Parathyroid adenoma (tissue), 2 donors: ENCODE measurements around the gene KRTAP1-4.

Source experiments
- H2AFZ ChIP-seq: fragments of 300-600 bp; sonication (generic); one replicate; pipeline ENCODE4 v1.7.0; 2017; ENCODE audit warnings: antibody characterized with exemption, mild to moderate bottlenecking
- H3K27ac ChIP-seq: fragments of 300-600 bp; sonication (generic); one replicate; pipeline ENCODE4 v1.7.0; 2017
- H3K27me3 ChIP-seq: fragments of 300-600 bp; sonication (generic); one replicate; pipeline ENCODE4 v1.7.0; 2017; ENCODE audit warnings: low read length; ENCODE audit not compliant: control insufficient read depth, insufficient read depth
- H3K36me3 ChIP-seq: fragments of 300-600 bp; sonication (generic); one replicate; pipeline ENCODE4 v1.7.0; 2017; ENCODE audit warnings: low read length; ENCODE audit not compliant: control insufficient read depth, insufficient read depth
- H3K4me1 ChIP-seq: fragments of 300-600 bp; sonication (generic); one replicate; pipeline ENCODE4 v1.7.0; 2017; ENCODE audit warnings: control low read depth
- H3K4me2 ChIP-seq: fragments of 300-600 bp; sonication (generic); one replicate; pipeline ENCODE4 v1.7.0; 2017; ENCODE audit warnings: low read length
- H3K4me3 ChIP-seq: fragments of 300-600 bp; sonication (generic); one replicate; pipeline ENCODE4 v1.7.0; 2017; ENCODE audit warnings: low read depth, low read length
- H3K79me2 ChIP-seq: fragments of 300-600 bp; sonication (generic); one replicate; pipeline ENCODE4 v1.7.0; 2017; ENCODE audit warnings: control low read depth
- H3K9ac ChIP-seq: fragments of 300-600 bp; sonication (generic); one replicate; pipeline ENCODE4 v1.7.0; 2017; ENCODE audit warnings: mild to moderate bottlenecking
- H3K9me3 ChIP-seq: fragments of 300-600 bp; sonication (generic); one replicate; pipeline ENCODE4 v1.7.0; 2017; ENCODE audit warnings: low read length; ENCODE audit not compliant: control insufficient read depth
- TF ChIP-seq, protein P1 (sequence below): fragments of 300-600 bp; sonication (generic); IDR thresholded peaks from one replicate; pipeline ENCODE4 v1.7.0; 2017; ENCODE audit warnings: antibody characterized with exemption, mild to moderate bottlenecking
- donor health status: primary hyperparathyroidism.

Gene KRTAP1-4

DNA sequence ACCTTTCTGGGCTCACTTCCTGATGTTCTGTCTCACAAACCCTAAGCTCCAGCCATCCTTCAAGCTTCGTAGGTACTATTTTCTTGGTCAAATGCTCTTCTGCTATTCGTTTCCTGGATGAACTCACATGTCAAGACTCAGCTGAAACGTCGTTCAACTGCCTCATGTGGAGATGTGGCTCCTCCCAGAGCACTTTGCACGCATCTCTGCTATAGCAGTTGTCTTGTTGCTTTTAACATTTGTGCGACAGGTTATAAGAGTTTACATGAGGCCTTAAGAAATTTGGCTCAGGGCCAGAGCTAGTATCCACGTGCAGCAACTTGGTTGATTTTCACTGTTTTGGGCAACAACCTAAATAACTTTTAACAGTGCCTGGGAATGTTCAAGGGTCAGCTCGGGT is 43.1 kb downstream of the KRTAP1-4 start:
- Histone ChIP-seq H3K9ac (no peak overlapping the region), H3K27ac (no peak overlapping the region), H3K4me1 (no peaks in the 10 kb centered on the region), H3K4me3 (no peak overlapping the region), H3K9me3 (no peaks in the 10 kb centered on the region), H3K79me2 (no peaks in the 10 kb centered on the region), H3K36me3 (no peaks in the 10 kb centered on the region), H2AFZ (no peak overlapping the region), H3K27me3 (no peaks in the 10 kb centered on the region), H3K4me2 (no peak overlapping the region)
- TF ChIP-seq, protein P1, sequence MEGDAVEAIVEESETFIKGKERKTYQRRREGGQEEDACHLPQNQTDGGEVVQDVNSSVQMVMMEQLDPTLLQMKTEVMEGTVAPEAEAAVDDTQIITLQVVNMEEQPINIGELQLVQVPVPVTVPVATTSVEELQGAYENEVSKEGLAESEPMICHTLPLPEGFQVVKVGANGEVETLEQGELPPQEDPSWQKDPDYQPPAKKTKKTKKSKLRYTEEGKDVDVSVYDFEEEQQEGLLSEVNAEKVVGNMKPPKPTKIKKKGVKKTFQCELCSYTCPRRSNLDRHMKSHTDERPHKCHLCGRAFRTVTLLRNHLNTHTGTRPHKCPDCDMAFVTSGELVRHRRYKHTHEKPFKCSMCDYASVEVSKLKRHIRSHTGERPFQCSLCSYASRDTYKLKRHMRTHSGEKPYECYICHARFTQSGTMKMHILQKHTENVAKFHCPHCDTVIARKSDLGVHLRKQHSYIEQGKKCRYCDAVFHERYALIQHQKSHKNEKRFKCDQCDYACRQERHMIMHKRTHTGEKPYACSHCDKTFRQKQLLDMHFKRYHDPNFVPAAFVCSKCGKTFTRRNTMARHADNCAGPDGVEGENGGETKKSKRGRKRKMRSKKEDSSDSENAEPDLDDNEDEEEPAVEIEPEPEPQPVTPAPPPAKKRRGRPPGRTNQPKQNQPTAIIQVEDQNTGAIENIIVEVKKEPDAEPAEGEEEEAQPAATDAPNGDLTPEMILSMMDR = no peak

DNA sequence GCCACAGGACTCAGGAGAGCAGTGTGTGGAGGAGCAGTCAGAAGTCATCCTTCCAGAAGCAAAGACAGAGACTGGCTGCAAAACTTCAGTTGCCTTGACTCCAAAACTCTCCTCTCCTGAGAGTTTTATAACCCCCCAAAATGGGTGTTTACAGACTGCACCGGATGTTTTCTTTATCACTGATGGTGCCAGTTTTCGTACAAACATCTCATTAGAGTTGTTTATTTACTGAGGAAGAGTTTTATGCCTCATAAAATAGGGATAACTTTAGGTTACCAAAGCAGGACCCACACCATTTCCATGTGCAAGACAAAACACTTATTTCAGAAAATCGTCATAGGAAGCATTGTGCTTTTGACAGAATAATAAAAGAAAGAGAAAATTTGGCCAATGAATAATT is 45.8 kb downstream of the KRTAP1-4 start, which contains the start of gene KRT40:
Gene KRT40 (minus strand): TSS at position 101 of the 400 bp plus-strand sequence. CDS start 53 bp downstream, at position 48.
- TF ChIP-seq, protein P1 = no peak
- no peaks in the 10 kb centered on the region for H3K36me3 ChIP-seq
- no peak within 1 kb of the TSS for H3K9ac ChIP-seq
- no peaks in the 10 kb centered on the region for H3K79me2 ChIP-seq
- H3K4me1 ChIP-seq = no peaks in the 10 kb centered on the region
- H3K9me3 ChIP-seq = no peaks in the 10 kb centered on the region
- no peak within 1 kb of the TSS for H3K4me2 ChIP-seq
- H3K27ac ChIP-seq = no peak within 1 kb of the TSS
- H3K27me3 ChIP-seq = no peaks in the 10 kb centered on the region
- no peak within 1 kb of the TSS for H3K4me3 ChIP-seq
- no peak within 1 kb of the TSS for H2AFZ ChIP-seq

DNA sequence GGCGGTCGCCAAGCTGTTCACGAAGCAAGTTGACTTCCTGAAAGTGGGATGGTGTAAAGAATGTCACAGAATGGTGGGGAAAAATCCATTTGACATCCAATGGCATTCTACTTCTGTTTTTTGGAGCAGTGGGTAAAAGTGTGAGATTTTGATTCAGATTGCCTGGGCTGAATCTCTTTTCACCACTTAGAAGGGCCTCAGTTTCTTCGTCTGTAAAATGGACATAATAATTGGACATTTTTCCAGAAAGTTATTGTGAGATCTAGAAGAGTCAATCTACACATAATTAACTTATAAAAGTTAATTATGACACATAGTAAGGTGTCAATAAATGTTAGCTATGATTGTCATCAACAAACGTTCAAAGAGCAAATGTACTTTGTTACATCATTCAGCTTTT is 48.9 kb downstream of the KRTAP1-4 start:
- Histone ChIP-seq H2AFZ (peak overlapping the region; percentile 59), H3K27ac (no peak overlapping the region), H3K36me3 (no peaks in the 10 kb centered on the region), H3K27me3 (peaks cover 2% of the 10 kb centered on the region), H3K9me3 (no peaks in the 10 kb centered on the region), H3K4me2 (no peak overlapping the region), H3K79me2 (no peaks in the 10 kb centered on the region), H3K4me1 (no peaks in the 10 kb centered on the region), H3K4me3 (no peak overlapping the region), H3K9ac (no peak overlapping the region)
- TF ChIP-seq, protein P1 = no peak

DNA sequence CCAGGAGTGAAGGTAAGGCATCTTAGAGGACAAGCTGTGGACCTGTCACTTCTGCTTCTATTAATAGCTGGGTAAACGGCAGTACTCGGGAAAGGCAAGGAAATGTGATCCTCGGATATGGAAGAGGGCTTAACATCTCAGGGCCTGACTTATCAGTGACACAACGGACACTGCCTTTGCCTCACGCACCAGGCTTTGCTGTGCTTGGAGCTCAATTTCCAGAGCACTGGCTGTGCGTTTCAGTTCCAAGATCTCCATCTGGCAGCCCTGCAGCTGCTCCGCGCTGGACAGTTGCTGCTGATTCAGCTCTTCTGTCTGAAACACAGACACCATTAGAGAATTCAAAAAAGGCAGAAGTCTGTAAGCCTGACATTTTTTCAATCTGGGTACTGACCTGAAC is 49.4 kb downstream of the KRTAP1-4 start:
- H3K4me3 ChIP-seq = no peak overlapping the region
- no peaks in the 10 kb centered on the region for H3K36me3 ChIP-seq
- H2AFZ ChIP-seq = peak overlapping the region; percentile 59
- H3K4me2 ChIP-seq = no peak overlapping the region
- no peak overlapping the region for H3K9ac ChIP-seq
- H3K4me1 ChIP-seq = no peaks in the 10 kb centered on the region
- H3K27me3 ChIP-seq = peaks cover 4% of the 10 kb centered on the region
- TF ChIP-seq, protein P1 = no peak
- H3K27ac ChIP-seq = no peak overlapping the region
- H3K79me2 ChIP-seq = no peaks in the 10 kb centered on the region
- H3K9me3 ChIP-seq = no peaks in the 10 kb centered on the region

DNA sequence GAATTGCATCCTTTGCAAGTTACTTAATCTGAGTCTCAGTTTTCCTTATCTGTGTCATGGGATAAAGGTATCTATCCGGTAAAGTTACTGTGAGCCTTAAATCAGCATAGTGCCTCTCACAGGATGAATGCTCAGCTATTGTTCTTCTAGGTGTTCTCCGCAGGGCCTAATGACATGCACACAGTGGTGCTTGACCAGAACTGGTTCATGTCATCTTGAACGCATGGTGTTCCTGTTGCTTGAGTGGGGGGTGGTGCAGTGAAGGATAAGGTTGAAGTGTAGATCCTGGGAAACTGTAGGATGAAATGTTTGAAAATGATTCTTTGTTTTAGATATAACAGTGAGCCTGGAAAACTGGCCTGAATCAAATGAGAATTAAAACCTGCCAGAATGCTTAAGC is 49.9 kb downstream of the KRTAP1-4 start:
- H3K4me1 ChIP-seq = no peaks in the 10 kb centered on the region
- no peaks in the 10 kb centered on the region for H3K36me3 ChIP-seq
- TF ChIP-seq, protein P1 = no peak
- H3K4me3 ChIP-seq = no peak overlapping the region
- H3K27ac ChIP-seq = no peak overlapping the region
- no peak overlapping the region for H3K4me2 ChIP-seq
- H2AFZ ChIP-seq = peak overlapping the region; percentile 59
- H3K27me3 ChIP-seq = peaks cover 4% of the 10 kb centered on the region
- H3K9ac ChIP-seq = no peak overlapping the region
- H3K79me2 ChIP-seq = no peaks in the 10 kb centered on the region
- H3K9me3 ChIP-seq = no peaks in the 10 kb centered on the region
